Uterus (tissue), 2 donors: ENCODE results near the gene GPD2.

ENCODE experiments used
- POLR2A ChIP-seq, 2 donors: fragments of 450-650 bp; IDR thresholded peaks; one replicate each; pipeline ENCODE4 v1.6.1; 2016; ENCODE audit warnings: antibody characterized with exemption in 2 of 2, mild to moderate bottlenecking in 1 of 2, moderate library complexity in 1 of 2
- TF ChIP-seq, protein P1 (sequence below), 4 experiments: fragments of 200-600 bp in 2 of 4; fragments of 450-650 bp in 2 of 4; sonication (generic) in 2 of 4; IDR thresholded peaks; one replicate each; pipeline ENCODE4 v1.5.1; 2016 to 2019; ENCODE audit warnings: antibody characterized with exemption in 4 of 4, mild to moderate bottlenecking in 2 of 4, moderate library complexity in 1 of 4

- TF ChIP-seq, protein P1, sequence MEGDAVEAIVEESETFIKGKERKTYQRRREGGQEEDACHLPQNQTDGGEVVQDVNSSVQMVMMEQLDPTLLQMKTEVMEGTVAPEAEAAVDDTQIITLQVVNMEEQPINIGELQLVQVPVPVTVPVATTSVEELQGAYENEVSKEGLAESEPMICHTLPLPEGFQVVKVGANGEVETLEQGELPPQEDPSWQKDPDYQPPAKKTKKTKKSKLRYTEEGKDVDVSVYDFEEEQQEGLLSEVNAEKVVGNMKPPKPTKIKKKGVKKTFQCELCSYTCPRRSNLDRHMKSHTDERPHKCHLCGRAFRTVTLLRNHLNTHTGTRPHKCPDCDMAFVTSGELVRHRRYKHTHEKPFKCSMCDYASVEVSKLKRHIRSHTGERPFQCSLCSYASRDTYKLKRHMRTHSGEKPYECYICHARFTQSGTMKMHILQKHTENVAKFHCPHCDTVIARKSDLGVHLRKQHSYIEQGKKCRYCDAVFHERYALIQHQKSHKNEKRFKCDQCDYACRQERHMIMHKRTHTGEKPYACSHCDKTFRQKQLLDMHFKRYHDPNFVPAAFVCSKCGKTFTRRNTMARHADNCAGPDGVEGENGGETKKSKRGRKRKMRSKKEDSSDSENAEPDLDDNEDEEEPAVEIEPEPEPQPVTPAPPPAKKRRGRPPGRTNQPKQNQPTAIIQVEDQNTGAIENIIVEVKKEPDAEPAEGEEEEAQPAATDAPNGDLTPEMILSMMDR (IDR thresholded peaks at IDR 0.05), result no peak
- no peak for TF ChIP-seq POLR2A (IDR thresholded peaks at IDR 0.05)
Observed at GRCh38 chr2:156473445-156473844, 37.3 kb downstream of the GPD2 start.
